Erythroblast (primary cell): ENCODE data around the gene ACIN1.

Source experiments
- DNase-seq, 2 experiments: peaks; one replicate each; lab custom pipeline; 2025; lab: John Stamatoyannopoulos, UW
- GATA1 ChIP-seq: IDR thresholded peaks from 2 replicates; pipeline ENCODE4 v1.6.1; 2011; ENCODE audit warnings: low read depth, mild to moderate bottlenecking, control low read depth, low read length, moderate library complexity
- POLR2A ChIP-seq: IDR thresholded peaks from 2 replicates; pipeline ENCODE4 v1.6.1; 2011; ENCODE audit warnings: mild to moderate bottlenecking, low read length

Gene ACIN1

DNA sequence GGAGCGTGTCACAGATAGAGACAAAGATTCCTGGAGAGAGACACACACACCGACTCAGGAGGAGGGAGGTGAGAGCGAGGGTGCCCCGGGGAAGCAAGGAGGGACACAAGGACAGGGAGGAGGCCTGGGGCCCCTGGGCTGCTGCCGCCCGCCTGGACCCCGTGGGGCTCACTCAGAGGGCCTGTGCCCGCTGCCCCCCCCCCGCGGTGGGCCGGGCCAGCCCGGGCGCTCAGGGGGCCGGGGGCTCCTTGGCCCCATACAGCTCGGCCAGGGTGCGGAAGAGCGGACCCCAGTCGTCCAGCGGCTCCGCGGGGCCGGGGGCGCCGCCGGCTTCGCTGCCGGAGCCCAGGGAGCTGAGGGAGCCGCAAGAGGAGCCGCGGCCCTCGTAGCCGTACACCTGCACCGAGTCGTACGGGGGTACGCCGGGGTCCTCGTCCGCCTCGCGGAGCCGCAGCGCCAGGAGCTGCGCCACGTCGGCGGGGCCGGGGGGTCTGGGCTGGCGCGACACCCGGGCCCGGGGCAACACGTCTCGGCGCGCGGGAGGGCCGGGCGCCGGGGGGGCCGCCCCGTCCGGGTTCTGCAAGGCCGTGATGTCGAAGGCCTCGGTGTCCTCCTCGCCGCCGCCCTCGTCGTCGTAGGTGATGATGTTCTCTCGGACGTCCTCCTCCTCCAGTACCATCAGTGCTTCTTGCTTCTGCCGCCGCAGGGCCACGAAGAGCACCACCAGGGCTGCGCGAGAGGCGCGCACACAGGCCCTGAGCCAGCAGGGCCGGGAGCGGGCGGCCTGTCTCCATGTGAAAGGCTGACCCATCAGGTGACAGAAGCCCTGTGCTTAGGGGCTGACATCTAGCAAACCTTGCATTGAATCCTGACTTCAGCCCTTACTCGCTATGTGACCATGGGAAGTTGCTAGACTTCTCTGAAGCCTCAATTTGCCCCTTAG lies 46.9 kb downstream of the ACIN1 start:
- DNase-seq: no peak
- TF ChIP-seq POLR2A (no peak), GATA1 (no peak)

- no peak for DNase-seq
- no peak for TF ChIP-seq GATA1
- TF ChIP-seq POLR2A: no peak
These were observed 47.8 kb downstream of the ACIN1 start for GRCh38 chr14:23047034-23047634.

DNA sequence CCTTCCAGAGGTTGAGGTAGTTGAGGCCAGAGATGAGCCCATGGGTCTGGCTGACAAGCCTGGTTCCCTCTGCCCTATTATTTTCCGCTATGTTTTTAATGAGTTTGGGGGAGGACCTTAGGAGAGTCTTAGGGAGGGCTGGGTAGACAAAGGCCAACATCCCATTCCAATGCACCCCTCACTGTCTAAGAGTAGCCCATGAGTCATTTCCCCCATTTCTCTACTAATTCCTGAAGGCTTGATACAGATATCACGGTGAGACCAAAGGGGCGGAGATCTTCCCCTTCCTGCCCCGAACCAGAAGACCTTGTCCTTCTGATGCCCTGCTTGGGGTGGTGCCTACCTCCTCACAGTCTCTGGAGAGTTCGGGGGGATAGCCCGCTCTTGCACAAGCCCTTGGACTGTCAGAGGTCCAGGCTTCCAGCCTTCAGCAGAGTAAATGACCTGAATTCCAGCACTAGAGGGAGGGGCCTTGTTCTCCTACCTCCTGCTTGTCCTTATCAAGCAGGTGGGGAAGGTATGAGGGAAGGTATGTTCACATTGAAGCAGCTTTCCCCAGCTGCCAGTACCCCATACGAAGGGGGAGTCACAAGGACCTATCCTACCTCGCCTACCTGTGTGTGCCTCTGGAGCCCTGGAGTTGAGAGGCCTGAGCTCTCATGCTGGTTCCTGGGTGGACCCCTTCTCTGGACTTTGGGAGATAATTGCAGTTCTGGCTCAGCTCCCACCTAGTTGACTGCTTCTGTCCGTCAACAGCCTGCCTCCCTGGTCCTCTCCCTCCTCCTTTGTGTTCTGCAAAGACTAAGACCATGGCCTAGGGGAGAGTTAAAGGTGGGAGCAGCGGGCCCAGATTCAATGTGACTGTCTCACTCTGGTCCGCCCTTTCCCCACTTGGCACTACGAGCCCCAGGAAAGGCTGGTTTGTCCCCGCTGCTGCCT lies 49.2 kb downstream of the ACIN1 start:
- no peak for DNase-seq
- TF ChIP-seq GATA1 (no peak), POLR2A (no peak)

GRCh38 chr14:23044840-23045239 lies 50.1 kb downstream of the ACIN1 start:
- DNase-seq: no peak
- no peak for TF ChIP-seq POLR2A
- no peak for TF ChIP-seq GATA1

DNA sequence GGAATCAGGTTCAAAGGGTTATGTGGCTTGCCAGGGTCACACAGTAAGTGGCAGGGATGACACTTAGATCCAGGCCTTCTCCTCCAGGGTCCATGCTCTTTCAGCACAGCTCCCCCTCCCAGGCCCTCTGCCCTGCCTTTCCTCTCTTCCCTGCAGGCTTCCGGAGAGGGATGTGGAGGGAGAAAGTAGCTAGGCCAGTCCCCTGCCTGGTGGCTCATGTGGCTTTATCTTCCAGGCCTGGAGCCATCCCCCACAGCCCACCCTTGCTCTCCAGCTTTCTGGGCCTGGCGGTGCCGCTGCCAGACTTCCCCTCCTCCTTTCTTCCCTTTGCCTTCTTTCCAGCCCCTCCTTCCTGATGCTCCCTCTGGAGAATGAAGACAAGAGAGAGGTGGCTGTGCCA lies 51.2 kb downstream of the ACIN1 start:
- no peak for DNase-seq
- TF ChIP-seq GATA1 (no peak), POLR2A (no peak)

- TF ChIP-seq POLR2A (no peak), GATA1 (no peak)
- DNase-seq: no peak
These were observed 51.8 kb downstream of the ACIN1 start for GRCh38 chr14:23043145-23043544.

GRCh38 chr14:23042162-23042965 lies 52.6 kb downstream of the ACIN1 start, which contains the start of gene PSMB11:
Gene PSMB11 (plus strand): TSS chr14:23042212. CDS start chr14:23042226, 14 bp downstream.
- no peak for DNase-seq
- TF ChIP-seq POLR2A: no peak
- TF ChIP-seq GATA1: no peak

- no peak for DNase-seq
These were observed 53.2 kb downstream of the ACIN1 start for GRCh38 chr14:23041729-23042128.

DNA sequence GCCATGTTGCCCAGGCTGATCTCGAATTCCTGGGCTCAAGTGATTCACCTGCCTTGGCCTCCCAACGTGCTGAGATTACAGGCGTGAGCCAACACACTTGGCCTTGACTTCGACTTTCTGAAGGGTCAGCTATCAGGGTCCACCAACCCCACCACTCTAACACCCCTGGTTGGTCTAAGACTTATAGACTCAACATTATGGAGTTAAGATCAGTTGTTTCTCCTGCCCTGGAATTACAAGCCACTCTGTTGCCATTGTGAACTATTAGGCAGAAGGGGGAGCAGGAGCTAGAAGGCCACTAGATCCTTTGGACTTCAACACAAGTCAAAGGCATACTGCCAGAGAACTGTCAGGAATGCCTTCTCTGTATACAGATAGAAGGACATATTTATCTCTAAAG lies 54.8 kb downstream of the ACIN1 start:
- TF ChIP-seq GATA1 (no peak), POLR2A (no peak)
- no peak for DNase-seq

More at GRCh38 chr14:23041729-23042128, 53.2 kb downstream of the ACIN1 start:
- TF ChIP-seq POLR2A (no peak), GATA1 (no peak)

DNA sequence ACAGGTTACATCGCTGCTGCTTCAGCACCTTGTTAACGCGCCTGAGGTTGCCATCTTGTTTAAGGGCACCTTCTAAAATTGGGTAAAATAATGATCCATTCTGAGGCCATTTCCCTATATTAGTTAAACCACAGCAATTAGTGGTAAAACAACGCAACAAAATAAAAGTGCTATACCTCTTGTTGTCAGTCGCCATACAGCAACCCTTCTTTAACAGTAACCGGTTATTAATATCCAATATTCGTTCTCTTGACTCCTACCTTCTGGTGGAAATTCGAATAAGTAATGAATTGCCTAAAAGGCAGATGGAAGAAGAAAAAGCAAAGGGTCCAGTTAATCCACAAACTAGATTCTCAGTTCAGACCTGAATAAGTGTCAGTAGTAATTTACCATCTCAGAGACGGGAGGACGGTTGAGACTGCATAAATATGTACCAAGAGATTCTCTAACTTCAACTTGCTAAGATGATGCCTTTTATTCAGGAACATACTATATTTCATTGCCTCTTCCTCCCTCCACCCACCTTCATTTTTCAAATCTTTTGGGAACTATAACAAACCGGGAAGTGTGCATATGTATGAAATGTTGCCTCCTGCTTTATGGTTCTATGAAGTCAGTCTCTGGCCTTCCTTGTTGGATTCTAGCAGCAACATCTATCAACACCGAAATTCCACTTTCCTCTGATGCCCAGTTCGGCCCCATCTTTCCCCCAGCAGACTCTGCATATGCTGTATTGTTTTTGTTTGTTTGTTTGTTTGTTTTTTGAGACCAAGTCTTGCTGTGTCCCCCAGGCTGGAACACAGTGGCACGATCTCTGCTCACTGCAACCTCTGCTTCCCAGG lies 59.4 kb downstream of the ACIN1 start:
- TF ChIP-seq GATA1 (no peak), POLR2A (no peak)
- no peak for DNase-seq

GRCh38 chr14:23034498-23035302 lies 60.2 kb downstream of the ACIN1 start, which contains the start of gene PSMB5:
Gene PSMB5 (minus strand): TSS chr14:23034900. CDS start chr14:23034881, 19 bp downstream.
- no peak for DNase-seq

More at GRCh38 chr14:23034498-23035302, 60.2 kb downstream of the ACIN1 start, which contains the start of gene PSMB5:
- TF ChIP-seq POLR2A: peak; percentile 83
- TF ChIP-seq GATA1: no peak
